ENCODE data around the gene EFHD2.
"Not testable (repeated sequence)": the region's sequence is repeated elsewhere in the genome, so short reads cannot be mapped to it uniquely, and the experiment has no call there.

EFHD2 gene

DNA sequence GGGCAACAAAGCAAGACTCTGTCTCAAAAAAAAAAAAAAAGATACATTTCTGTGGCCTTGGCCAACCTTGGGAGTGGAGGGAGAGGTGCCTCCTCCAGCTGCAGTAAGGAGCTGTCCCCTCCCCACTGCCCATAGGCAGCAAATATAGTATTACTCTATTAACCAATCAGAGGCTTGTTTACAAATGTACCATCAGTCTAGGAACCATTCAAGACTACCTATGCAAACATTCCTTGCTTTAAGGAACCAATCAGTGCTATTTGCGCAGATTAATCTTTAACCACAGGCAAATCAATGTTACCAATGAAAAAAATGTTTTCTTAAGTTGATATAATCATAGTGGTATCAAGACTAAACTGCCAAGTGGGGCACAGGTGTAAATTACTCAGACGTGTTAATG is 47.9 kb downstream of the EFHD2 start:
- no peak for DNase-seq

DNA sequence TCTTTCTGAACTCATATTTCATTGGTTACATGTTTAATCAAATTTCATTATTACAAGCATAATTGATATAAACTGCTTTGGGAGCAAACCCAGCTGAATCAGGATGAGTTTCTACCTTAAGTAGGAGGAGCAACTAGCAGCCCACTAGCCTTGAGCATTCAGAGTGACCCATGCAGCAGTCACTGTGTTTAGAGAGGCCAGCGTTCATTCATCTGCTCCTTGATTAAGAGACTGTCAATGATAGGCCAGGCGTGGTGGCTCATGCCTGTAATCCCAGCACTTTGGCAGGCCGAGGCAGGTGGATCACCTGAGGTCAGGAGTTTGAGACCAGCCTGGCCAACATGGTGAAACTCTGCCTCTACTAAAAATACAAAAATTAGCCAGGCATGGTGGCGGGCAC is 48.7 kb downstream of the EFHD2 start:
- DNase-seq: not testable (repeated sequence)

DNA sequence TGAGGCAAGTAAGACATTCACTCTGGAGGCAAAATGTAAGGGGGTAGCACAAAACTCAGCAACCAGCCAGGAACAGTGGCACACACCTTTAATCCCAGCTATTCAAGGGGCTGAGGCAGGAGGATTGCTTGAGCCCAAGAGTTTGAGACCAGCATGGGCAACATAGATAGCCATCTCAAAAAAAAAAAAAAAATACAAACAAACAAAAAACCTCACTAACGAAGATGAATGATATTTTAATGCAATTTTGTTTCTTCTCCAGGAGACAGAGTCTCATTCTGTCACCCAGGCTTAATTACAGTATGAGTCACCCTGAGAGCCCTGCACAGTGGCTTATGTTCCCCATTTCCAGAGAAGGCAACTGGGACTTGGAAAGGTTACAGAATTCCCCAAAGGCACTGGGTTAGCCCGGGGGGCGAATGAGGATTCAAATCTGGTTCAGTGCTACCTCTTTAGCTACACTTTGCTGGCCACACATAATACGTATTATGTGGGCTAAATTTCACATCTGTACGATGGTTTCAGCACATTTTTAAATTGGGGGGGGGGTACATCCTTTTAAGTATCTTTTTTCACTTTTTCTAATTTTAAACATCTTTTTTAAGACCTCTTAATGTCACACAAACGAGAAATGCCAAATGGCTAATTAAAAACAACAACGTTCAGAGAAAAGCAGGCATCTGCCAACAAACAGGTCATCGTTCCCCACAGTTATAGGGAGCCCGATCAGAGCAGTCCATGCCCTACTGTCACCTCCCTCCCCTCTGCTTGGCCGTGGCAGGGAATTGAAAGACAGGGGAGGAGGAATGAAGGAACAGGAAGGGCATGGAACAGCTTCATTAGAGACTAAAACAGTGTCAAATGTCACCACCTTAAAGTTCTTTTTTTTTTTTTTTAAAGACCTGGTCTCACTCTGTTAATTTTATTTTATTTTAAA is 50.4 kb downstream of the EFHD2 start:
- no peak for DNase-seq

DNA sequence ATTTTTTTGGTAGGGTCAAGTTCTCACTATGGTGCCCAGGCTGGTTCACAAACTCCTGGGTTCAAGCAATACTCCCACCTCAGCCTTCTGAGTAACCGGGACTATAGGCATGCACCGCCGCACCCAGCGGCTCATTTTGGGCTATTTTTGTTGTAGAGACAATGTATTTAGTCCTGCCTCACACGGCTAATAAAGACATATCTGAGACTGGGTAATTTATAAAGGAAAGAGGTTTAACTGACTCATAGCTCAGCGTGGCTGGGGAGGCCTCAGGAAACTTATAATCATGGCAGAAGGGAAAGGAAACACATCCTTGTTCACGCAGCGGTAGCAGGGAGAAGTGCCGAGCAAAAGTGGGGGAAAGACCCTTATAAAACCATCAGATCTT is 51.0 kb downstream of the EFHD2 start:
- no peak for DNase-seq

DNA sequence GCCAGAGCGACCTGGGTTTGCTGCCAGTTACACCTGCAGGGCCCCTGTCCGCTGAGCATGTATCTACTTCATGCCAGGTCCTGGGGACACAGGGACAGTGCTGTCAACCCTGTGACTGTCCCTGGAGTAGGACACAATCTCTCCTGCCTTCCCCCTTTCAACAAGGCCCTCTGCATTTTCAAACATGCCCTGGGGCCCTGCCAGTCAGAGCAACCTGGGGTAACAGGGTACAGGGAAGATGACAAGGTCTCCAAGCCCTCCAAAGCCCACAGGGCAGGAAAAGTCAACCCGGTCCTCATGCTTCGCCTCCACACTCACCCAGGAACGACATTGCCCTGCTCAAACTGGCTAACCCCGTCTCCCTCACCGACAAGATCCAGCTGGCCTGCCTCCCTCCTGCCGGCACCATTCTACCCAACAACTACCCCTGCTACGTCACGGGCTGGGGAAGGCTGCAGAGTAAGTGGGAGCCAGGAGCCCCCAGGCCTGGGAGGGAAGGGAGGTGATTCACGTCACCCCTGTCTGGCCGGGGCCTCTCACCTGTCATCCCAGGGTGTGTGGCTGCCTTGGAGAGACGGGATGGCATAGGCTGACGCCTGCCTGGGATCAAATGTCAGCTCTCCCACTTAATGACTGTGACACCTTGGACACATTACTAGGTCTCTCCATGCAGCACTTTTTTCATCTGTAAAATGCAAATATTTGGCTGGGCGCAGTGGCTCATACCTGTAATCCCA is 53.5 kb downstream of the EFHD2 start:
- DNase-seq: not testable (repeated sequence)

DNA sequence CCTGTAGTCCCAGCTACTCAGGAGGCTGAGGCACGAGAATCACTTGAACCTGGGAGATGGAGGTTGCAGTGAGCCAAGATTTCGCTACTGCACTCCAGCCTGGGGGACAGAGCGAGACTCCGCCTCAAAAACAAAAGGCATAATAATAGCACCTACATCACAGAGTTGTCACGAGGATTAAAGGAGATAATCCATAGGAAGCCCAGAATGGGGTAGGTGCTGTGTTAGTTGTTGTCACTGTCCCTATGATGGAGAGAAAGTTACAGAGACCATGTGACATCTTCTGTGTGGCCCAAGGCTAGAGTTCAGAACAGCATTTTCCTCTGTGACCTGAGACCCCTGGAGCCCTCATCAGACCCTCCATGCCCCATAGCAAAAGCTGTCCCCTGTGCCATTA is 54.2 kb downstream of the EFHD2 start:
- DNase-seq: not testable (repeated sequence)

DNA sequence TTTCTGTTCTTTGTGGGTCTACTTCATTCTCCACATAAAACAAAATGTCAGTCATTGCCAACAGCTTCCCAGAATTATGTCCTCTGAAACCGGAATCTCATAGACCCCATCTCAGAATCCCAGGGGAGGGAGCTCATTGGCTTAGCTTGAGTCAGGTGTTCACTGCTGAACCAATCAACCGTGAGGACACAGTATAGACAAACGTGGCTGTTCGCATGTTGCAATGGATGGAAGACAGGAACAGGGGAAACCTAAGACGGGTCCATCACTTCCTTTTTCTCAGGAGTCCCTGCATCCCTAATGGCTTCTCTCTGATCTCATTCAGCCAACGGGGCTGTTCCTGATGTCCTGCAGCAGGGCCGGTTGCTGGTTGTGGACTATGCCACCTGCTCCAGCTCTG is 56.0 kb downstream of the EFHD2 start:
- DNase-seq: no peak

DNA sequence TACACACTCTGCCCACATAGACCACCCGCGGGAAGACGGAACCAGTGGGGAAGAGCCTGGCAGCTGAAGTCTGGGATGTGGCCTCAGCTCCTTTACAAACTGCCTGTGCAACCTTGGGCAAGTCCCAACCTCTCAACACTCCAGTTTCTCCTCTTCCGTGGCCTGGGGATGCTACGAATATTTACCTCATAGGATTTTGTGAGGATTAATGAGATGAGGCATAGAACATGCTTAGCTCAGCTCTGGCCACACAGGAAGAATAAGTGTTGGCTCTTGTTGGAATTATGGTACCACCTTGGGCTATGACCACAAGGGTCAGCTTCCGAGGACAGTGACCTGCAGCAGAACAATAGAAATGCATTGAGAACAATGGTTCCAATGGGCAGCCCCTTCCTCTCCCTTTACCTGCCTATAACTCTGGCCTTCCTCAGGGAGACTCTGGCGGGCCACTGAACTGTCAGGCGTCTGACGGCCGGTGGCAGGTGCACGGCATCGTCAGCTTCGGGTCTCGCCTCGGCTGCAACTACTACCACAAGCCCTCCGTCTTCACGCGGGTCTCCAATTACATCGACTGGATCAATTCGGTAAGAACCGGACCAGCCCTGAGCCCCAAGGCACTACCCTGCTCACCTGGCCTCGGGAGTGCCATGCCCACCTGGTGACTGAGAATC is 57.4 kb downstream of the EFHD2 start:
- DNase-seq: not testable (repeated sequence)

DNA sequence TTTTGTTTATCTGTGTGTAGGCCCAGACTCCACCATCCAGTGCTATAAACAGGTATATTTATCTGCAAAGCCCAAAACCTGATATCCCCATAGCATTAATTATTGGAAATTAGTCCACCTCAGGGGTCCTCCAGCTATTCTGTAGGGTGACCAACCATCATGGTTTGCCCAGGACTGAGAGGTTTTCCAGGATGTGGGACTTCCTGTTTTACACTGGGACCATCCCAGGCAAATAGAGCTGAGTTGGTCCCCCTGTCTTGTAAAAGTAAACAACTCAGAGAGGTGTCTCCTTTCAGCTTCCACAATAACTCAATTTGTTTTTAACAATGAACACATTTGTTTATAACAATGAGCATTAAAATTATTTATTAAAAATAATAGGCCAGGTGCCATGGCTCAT is 58.5 kb downstream of the EFHD2 start:
- no peak for DNase-seq

DNA sequence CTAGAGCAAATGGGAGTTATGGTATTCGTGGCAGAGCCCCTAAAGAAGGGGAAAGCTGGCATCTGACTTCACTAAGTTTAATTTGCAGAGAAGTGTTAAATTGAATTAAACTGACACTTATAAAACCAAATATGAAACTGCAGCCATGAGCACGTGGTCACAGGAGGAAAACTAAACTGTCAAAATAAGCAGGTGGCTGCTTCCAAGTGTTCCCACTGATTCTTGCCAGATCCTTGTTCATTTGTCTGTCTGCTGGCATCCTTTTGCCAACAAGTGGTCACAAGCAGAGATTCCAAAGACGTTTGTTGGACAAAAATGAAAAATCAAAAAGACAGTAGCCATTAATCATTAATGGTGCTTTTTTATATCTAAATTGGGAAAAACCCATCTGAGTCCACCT is 59.7 kb downstream of the EFHD2 start:
- no peak for DNase-seq

DNA sequence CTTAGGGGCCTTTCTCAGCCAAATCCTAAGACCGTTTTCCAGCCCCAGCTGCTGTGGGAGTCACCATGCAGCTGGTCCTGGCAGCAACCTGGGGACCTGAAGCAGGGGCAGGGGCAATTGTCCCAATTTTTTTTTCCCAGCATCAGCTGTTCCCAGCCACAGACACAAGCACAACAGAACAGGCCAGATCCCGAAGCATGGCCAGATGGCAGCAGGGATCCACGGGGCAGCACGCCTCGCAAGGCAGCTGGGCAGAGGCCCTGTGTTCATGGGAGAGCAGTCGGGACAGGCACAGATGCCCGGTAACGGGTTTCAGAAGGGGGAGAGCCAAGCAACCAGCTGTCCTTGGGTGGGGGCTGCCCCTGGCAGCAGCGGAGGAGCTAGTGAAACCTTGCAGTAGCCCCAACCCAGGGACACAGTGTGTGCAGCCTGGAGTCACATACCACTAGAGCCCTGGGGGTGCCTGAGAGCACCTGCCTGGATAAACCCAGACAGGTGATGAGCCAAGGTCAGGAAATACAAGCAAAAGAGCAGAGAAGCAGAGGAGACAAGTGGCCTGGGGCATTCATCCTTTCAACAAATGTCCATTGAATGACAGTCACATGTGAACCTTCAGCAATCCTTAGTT is 60.2 kb downstream of the EFHD2 start:
- DNase-seq: not testable (repeated sequence)

DNA sequence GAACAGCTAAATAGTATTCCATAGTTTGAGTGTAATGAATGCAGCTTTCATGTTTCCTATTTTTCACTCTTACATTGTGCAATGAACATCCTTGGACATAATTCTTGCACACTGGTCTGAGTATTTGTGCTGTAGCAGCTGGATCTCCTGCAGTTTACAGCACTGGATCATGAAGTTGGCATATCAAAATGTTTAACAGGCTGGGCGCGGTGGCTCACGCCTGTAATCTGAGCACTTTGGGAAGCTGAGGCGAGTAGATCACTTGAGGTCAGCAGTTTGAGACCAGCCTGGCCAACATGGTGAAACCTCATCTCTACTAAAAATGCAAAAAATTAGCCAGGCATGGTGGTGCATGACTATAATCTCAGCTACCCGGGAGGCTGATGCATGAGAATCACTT is 61.4 kb downstream of the EFHD2 start:
- not testable (repeated sequence) for DNase-seq

DNA sequence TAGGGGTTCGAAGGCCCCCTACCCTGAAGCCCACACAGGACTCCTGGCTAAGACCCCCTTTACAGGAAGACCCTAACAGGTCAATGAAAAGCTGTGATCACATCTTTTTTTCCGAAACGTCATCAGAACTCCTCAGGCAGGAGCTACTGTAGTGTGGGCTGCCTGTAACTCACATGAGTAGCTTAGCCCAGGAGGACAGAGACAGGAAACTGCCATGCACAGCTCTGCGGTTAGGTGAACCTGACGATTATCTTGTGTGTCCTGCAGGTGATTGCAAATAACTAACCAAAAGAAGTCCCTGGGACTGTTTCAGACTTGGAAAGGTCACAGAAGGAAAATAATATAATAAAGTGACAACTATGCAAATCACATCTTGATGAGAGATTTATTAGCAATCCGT is 62.0 kb downstream of the EFHD2 start:
- not testable (repeated sequence) for DNase-seq

DNA sequence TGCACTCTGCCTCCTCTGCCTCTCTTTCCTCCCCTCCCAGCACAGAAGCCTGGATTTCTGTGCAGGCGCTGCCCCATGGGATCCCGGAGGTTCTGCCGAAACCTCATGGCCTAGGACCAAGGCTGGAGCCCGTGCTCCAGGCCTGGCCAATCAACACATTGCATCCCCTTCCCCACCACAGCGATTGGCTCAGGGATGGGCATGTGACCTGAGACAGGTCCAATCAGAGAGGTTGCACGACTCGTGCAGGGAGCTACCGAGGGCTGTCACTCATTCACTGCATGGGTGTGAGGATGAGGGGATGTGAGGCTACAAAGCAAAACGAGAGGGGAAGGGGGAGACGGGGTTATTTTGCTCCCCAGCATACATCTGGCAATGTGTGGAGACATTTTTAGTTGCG is 62.9 kb downstream of the EFHD2 start:
- no peak for DNase-seq

DNA sequence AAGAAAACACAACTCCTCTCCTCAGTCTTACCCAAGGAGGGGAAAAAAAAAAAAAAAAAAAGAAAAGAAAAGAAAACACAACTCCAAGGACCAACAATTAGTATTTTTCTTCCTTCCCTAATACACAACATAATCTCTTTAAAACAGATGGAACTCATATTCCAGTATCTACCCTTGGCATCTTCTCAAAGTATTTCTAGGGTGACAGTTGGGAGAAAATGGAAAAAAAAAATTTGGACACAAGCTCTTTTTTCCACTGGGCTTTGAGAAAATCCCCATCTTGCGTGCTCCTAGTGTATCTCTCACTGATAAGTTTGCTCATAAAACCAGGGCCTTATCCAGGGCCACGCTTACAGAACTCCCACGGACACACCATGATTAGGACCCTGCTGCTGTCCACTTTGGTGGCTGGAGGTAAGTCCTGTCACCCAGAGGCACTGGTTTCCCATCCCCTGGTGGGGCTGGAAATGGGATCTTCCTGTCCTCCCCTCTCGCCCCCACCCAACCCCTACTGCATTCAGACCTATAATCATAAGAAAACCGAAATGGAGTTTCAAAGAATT is 66.1 kb downstream of the EFHD2 start, which contains the start of gene CELA2B:
CELA2B (plus strand) TSS at position 353 of the 563 bp plus-strand sequence; CDS start at position 375, 22 bp downstream.
- DNase-seq: no peak

DNA sequence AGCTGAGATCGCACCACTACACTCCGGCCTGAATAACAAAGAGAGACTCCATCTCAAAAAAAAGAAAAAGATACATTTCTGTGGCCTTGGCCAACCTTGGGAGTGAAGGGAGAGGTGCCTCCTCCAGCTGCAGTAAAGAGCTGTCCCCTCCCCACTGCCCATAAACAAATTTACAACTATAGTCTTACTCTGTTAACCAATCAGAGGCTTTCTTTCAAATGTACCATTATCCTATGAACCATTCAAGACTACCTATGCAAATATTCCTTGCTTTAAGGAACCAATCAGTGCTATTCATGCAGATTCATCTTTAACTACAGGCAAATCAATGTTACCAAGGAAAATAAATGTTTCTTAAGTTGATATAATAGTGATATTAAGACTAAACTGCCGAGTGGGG is 67.2 kb downstream of the EFHD2 start:
- DNase-seq: no peak

DNA sequence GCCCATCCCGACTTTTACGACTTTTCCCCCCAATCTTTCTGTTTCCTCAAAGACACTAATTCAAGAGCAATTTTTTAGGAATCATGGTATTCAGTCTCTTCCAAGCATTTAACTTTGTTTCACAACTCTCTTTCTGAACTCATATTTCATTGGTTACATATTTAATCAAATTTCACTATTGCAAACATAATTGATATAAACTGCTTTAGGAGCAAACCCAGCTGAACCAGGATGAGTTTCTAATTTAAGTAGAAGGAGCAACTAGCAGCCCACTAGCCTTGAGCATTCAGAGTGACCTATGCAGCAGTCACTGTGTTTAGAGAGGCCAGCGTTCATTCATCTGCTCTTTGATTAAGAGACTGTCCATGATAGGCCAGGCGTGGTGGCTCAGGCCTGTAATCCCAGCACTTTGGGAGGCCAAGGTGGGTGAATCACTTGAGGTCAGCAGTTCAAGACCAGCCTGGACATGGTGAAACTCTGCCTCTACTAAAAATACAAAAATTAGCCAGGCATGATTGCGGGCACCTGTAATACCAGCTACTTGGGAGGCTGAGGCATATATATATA is 68.0 kb downstream of the EFHD2 start:
- DNase-seq: no peak
